Hepatocyte (in vitro differentiated cells): ENCODE data around the gene GRIK4.

ENCODE experiments used
- EZH2 ChIP-seq: fragments of 200-600 bp; sonication (generic); IDR thresholded peaks from 2 replicates; pipeline ENCODE4 v1.6.1; 2016; ENCODE audit warnings: antibody characterized with exemption, mild to moderate bottlenecking, borderline replicate concordance
- TF ChIP-seq, protein P1 (sequence below): fragments of 200-600 bp; sonication (generic); IDR thresholded peaks from 2 replicates; pipeline ENCODE4 v1.5.1; 2016; ENCODE audit warnings: antibody characterized with exemption, mild to moderate bottlenecking; ENCODE audit not compliant: poor library complexity

DNA sequence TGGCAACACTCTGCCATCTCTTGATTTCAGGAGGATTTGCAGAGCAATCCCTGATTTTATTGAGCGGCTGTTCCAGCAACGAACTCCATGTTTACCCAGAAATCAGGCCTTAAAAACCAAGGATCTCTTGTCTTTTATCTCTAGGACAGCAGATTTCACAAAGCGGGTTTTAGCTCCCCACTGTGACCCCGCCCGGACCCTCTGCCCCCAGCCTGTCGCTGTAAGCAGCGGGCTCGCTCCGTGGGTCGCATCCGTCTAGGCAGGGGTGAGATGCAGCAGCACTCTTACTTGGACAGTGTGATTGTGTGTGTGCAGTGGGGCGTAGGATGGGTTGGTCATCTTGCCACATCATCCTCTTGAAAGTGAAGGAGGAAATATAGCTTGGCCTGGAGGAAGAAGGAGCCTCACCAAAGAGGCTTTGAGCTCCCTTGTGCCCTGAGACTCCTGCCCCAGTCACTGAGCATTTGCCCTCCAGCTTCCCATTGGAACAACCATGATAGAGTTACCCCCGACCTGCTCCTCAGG is 323.2 kb downstream of the GRIK4 start:
- TF ChIP-seq, protein P1, sequence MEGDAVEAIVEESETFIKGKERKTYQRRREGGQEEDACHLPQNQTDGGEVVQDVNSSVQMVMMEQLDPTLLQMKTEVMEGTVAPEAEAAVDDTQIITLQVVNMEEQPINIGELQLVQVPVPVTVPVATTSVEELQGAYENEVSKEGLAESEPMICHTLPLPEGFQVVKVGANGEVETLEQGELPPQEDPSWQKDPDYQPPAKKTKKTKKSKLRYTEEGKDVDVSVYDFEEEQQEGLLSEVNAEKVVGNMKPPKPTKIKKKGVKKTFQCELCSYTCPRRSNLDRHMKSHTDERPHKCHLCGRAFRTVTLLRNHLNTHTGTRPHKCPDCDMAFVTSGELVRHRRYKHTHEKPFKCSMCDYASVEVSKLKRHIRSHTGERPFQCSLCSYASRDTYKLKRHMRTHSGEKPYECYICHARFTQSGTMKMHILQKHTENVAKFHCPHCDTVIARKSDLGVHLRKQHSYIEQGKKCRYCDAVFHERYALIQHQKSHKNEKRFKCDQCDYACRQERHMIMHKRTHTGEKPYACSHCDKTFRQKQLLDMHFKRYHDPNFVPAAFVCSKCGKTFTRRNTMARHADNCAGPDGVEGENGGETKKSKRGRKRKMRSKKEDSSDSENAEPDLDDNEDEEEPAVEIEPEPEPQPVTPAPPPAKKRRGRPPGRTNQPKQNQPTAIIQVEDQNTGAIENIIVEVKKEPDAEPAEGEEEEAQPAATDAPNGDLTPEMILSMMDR, result no peak
- TF ChIP-seq EZH2, result no peak
